H1 (cell line): Measurements from ENCODE around the gene ADSS1. TPM values are rescaled to one million over a fixed set of nuclear protein-coding genes. Genes with fewer than 3 reads are reported as not detected.

Source experiments
- CTCF ChIA-PET: fragments of 300-600 bp; sonication (Branson Sonifier 250); formaldehyde crosslinking; loops from one replicate; lab custom pipeline; 2021; ENCODE audit not compliant: partially characterized antibody; lab: Charles Lee
- POLR2A ChIA-PET: fragments of 300-600 bp; sonication (Branson Sonifier 250); formaldehyde crosslinking; loops from one replicate; lab custom pipeline; 2021; ENCODE audit warnings: inconsistent platforms; ENCODE audit not compliant: partially characterized antibody; lab: Charles Lee
- DNase-seq, 2 experiments: peaks; one replicate each; pipeline versions ENCODE4 v3.0.0 to v3.0.0-alpha.2; 2010 to 2022; ENCODE audit warnings: low spot score in 2 of 2, low read depth in 1 of 2, mixed read lengths in 1 of 2
- FAIRE-seq: peaks from 2 replicates; lab custom pipeline; 2011; peaks lifted over from hg19 to GRCh38; lab: Jason Lieb, UNC
- H2AFZ ChIP-seq: 2 replicates; pipeline ENCODE4 v1.8.1; 2012; ENCODE audit warnings: low read length, inconsistent platforms
- H2AK5ac ChIP-seq: 2 replicates; pipeline ENCODE4 v1.6.1; 2013; ENCODE audit warnings: low read depth, low read length
- H2BK120ac ChIP-seq: replicated peaks from 2 replicates; pipeline ENCODE3; 2013; ENCODE audit warnings: low read depth, low read length, inconsistent platforms
- H2BK12ac ChIP-seq: 2 replicates; pipeline ENCODE4 v1.6.1; 2013; ENCODE audit warnings: low read depth, low read length
- H2BK15ac ChIP-seq: 2 replicates; pipeline ENCODE4 v1.6.1; 2013; ENCODE audit warnings: low read length
- H2BK20ac ChIP-seq: 2 replicates; pipeline ENCODE4 v1.6.1; 2013; ENCODE audit warnings: low read length
- H2BK5ac ChIP-seq: 2 replicates; pipeline ENCODE4 v1.6.1; 2013; ENCODE audit warnings: low read depth, low read length
- H3K14ac ChIP-seq: 2 replicates; pipeline ENCODE4 v1.6.1; 2013; ENCODE audit warnings: inconsistent platforms; ENCODE audit not compliant: insufficient read length
- H3K18ac ChIP-seq: 2 replicates; pipeline ENCODE4 v1.6.1; 2013; ENCODE audit warnings: low read length; ENCODE audit errors: extremely low read depth
- H3K23ac ChIP-seq: 2 replicates; pipeline ENCODE4 v1.6.1; 2013; ENCODE audit warnings: inconsistent platforms; ENCODE audit not compliant: insufficient read length
- H3K23me2 ChIP-seq: 2 replicates; pipeline ENCODE4 v1.6.1; 2013; ENCODE audit warnings: low read depth, low read length
- H3K27ac ChIP-seq: 2 replicates; pipeline ENCODE4 v1.6.1; 2011; ENCODE audit warnings: low read depth, low read length, inconsistent platforms
- H3K27me3 ChIP-seq, 4 experiments: replicated peaks in 1 of 4; 1 replicate in 1 of 4; 2 replicates in 3 of 4; pipeline versions ENCODE4 v1.6.1 to v1.8.1; 2011 to 2013; ENCODE audit warnings: low read length in 3 of 4, mild to moderate bottlenecking in 3 of 4, inconsistent platforms in 2 of 4, mixed read lengths in 2 of 4, moderate library complexity in 1 of 4; ENCODE audit not compliant: control insufficient read depth in 3 of 4, insufficient read depth in 3 of 4; ENCODE audit errors: extremely low read depth in 1 of 4
- H3K36me3 ChIP-seq, 4 experiments: 2 replicates each; pipeline versions ENCODE4 v1.6.1 to v1.8.1; 2011 to 2013; ENCODE audit warnings: mild to moderate bottlenecking in 4 of 4, low read length in 3 of 4, moderate library complexity in 2 of 4, control low read depth in 1 of 4, inconsistent platforms in 1 of 4; ENCODE audit not compliant: insufficient read depth in 4 of 4, control insufficient read depth in 2 of 4
- H3K4ac ChIP-seq: replicated peaks from 2 replicates; pipeline ENCODE3; 2013; ENCODE audit warnings: low read length, low read depth, mixed read lengths, inconsistent platforms; ENCODE audit not compliant: insufficient read length
- H3K4me1 ChIP-seq, 4 experiments: replicated peaks in 1 of 4; 1 replicate in 1 of 4; 2 replicates in 3 of 4; pipeline versions ENCODE4 v1.6.1 to v1.8.1; 2011 to 2013; ENCODE audit warnings: low read length in 3 of 4, inconsistent platforms in 2 of 4, mixed read lengths in 1 of 4; ENCODE audit not compliant: insufficient read depth in 4 of 4, control insufficient read depth in 3 of 4
- H3K4me2 ChIP-seq, 2 experiments: 2 replicates each; pipeline versions ENCODE4 v1.6.1 to v1.8.1; 2011 to 2013; ENCODE audit warnings: low read depth in 2 of 2, low read length in 2 of 2, control low read depth in 1 of 2, inconsistent platforms in 1 of 2, mild to moderate bottlenecking in 1 of 2; ENCODE audit not compliant: insufficient read depth in 1 of 2
- H3K4me3 ChIP-seq, 4 experiments: fragments of 200-600, 300-600 bp in 1 of 4; sonication (generic), shearing (Covaris generic), sonication (Bioruptor Twin) in 1 of 4; 2 replicates each; pipeline versions ENCODE4 v1.5.1 to v1.8.1; 2011 to 2016; ENCODE audit warnings: low read length in 4 of 4, low read depth in 3 of 4, control low read depth in 2 of 4, inconsistent platforms in 2 of 4, mild to moderate bottlenecking in 2 of 4, mixed read lengths in 1 of 4, moderate library complexity in 1 of 4; ENCODE audit not compliant: insufficient read depth in 2 of 4; ENCODE audit errors: extremely low read depth in 1 of 4
- H3K56ac ChIP-seq: replicated peaks from 2 replicates; pipeline ENCODE3; 2013; ENCODE audit warnings: low read depth, mild to moderate bottlenecking, mixed read lengths, low read length, inconsistent platforms; ENCODE audit not compliant: insufficient read length
- H3K79me1 ChIP-seq: 2 replicates; pipeline ENCODE4 v1.6.1; 2013; ENCODE audit warnings: low read depth, low read length, control low read depth
- H3K79me2 ChIP-seq, 2 experiments: 2 replicates each; pipeline versions ENCODE4 v1.6.1 to v1.8.1; 2012 to 2013; ENCODE audit warnings: low read length in 2 of 2, mild to moderate bottlenecking in 2 of 2, inconsistent platforms in 1 of 2; ENCODE audit not compliant: insufficient read depth in 2 of 2, control insufficient read depth in 1 of 2
- H3K9ac ChIP-seq, 4 experiments: replicated peaks in 1 of 4; 1 replicate in 1 of 4; 2 replicates in 3 of 4; pipeline versions ENCODE4 v1.6.1 to v1.8.1; 2011 to 2013; ENCODE audit warnings: low read depth in 3 of 4, low read length in 3 of 4, control low read depth in 2 of 4, mild to moderate bottlenecking in 2 of 4, moderate library complexity in 2 of 4, inconsistent platforms in 1 of 4; ENCODE audit errors: extremely low read depth in 1 of 4
- H3K9me3 ChIP-seq, 2 experiments: 2 replicates each; pipeline versions ENCODE4 v1.6.1 to v1.8.1; 2012 to 2013; ENCODE audit warnings: mild to moderate bottlenecking in 2 of 2, moderate library complexity in 2 of 2, control low read depth in 1 of 2, inconsistent platforms in 1 of 2, low read depth in 1 of 2, low read length in 1 of 2, mixed read lengths in 1 of 2; ENCODE audit not compliant: insufficient read depth in 2 of 2
- H4K20me1 ChIP-seq, 2 experiments: replicated peaks in 1 of 2; 2 replicates each; pipeline versions ENCODE3 to v1.8.1; 2011 to 2013; ENCODE audit warnings: inconsistent platforms in 2 of 2, low read length in 2 of 2, mild to moderate bottlenecking in 1 of 2; ENCODE audit not compliant: insufficient read depth in 2 of 2, control insufficient read depth in 1 of 2
- H4K5ac ChIP-seq: 2 replicates; pipeline ENCODE4 v1.6.1; 2013; ENCODE audit warnings: low read length, low read depth, mixed read lengths, inconsistent platforms; ENCODE audit not compliant: insufficient read length
- H4K8ac ChIP-seq: 2 replicates; pipeline ENCODE4 v1.8.0; 2013; ENCODE audit warnings: mild to moderate bottlenecking, moderate library complexity, low read length, inconsistent platforms; ENCODE audit not compliant: insufficient read depth; ENCODE audit errors: extremely low read depth
- H4K91ac ChIP-seq: replicated peaks from 2 replicates; pipeline ENCODE3; 2013; ENCODE audit warnings: low read length, mixed read lengths, inconsistent platforms; ENCODE audit not compliant: insufficient read length
- CBX5 ChIP-seq: fragments of 300-800, 300-1000 bp; sonication (generic); IDR thresholded peaks from 2 replicates; pipeline ENCODE4 v1.7.1; 2016; ENCODE audit warnings: antibody characterized with exemption, low read length, low read depth
- EGR1 ChIP-seq: IDR thresholded peaks from 2 replicates; pipeline ENCODE4 v1.6.1; 2011; ENCODE audit warnings: low read depth, low read length, borderline replicate concordance
- NANOG ChIP-seq: IDR thresholded peaks from 2 replicates; pipeline ENCODE4 v1.6.1; 2011; ENCODE audit warnings: low read length, low read depth, mild to moderate bottlenecking, inconsistent platforms; ENCODE audit not compliant: insufficient read depth, poor library complexity, severe bottlenecking
- POLR2A ChIP-seq, 2 experiments: IDR thresholded peaks; 1 replicate in 1 of 2; 2 replicates in 1 of 2; pipeline ENCODE4 v1.6.1; 2011; ENCODE audit warnings: low read depth in 2 of 2, low read length in 2 of 2, mild to moderate bottlenecking in 2 of 2; ENCODE audit errors: control extremely low read depth in 1 of 2
- POU5F1 ChIP-seq: IDR thresholded peaks from 2 replicates; pipeline ENCODE4 v1.6.1; 2011; ENCODE audit warnings: low read depth, mild to moderate bottlenecking, low read length, moderate library complexity
- RBBP5 ChIP-seq: IDR thresholded peaks from 2 replicates; pipeline ENCODE4 v1.7.1; 2012; ENCODE audit warnings: low read depth, mild to moderate bottlenecking, inconsistent platforms, low read length, moderate library complexity, borderline replicate concordance
- RFX5 ChIP-seq: IDR thresholded peaks from 2 replicates; pipeline ENCODE4 v1.6.1; 2011; ENCODE audit warnings: low read depth, low read length, improper control_type of control experiment, borderline replicate concordance
- SP1 ChIP-seq: IDR thresholded peaks from 2 replicates; pipeline ENCODE4 v1.6.1; 2011; ENCODE audit warnings: low read depth, low read length
- TAF7 ChIP-seq: optimal IDR thresholded peaks from 2 replicates; pipeline ENCODE3; 2011; ENCODE audit warnings: low read depth, mild to moderate bottlenecking, inconsistent platforms, low read length, moderate library complexity, borderline replicate concordance
- TCF12 ChIP-seq: IDR thresholded peaks from 2 replicates; pipeline ENCODE4 v1.6.1; 2011; ENCODE audit warnings: low read depth, mild to moderate bottlenecking, low read length
- YY1 ChIP-seq: IDR thresholded peaks from 2 replicates; pipeline ENCODE4 v1.6.1; 2011; ENCODE audit warnings: low read depth, mild to moderate bottlenecking, low read length
- WGBS, 2 experiments: shearing (Covaris generic) in 1 of 2; methylation state at CpG; one replicate each; pipeline versions ENCODE4 v1.1.6 to v1.1.7; 2013 to 2015; ENCODE audit warnings: low lambda C conversion rate in 2 of 2, mixed read lengths in 2 of 2, inconsistent platforms in 1 of 2, low coverage in 1 of 2, missing lambda C conversion rate in 1 of 2; ENCODE audit not compliant: insufficient replicate concordance in 2 of 2, insufficient coverage in 1 of 2, insufficient read length in 1 of 2; ENCODE audit errors: extremely low coverage in 1 of 2, missing lambda C conversion rate in 1 of 2; 5-methylcytosine and 5-hydroxymethylcytosine counted together
- polyA plus RNA-seq, 7 experiments: library from polyadenylated mRNA; depleted of rRNA in 3 of 7; stranded (reverse) in 5 of 7; unstranded in 2 of 7; fragments of >200 nt in 5 of 7; fragments of 200-250 nt in 2 of 7; gene quantifications; 1 replicate in 5 of 7; 2 replicates in 1 of 7; 4 replicates in 1 of 7; pipeline versions ENCODE4 v1.2.1 to v1.2.3, GENCODE V29; 2011 to 2013; ENCODE audit warnings: missing spikeins in 2 of 7, mixed read lengths in 2 of 7
- total RNA-seq: library from RNA; stranded (reverse); fragmentation: NEBNext Ultra II Directional; extraction: Animal tissue kit (Norgen Biotek cat#: 25700); gene quantifications from 2 replicates; pipeline ENCODE4 v1.2.1, GENCODE V29; 2021
- TF ChIP-seq, protein P1 (sequence below): IDR thresholded peaks from 2 replicates; pipeline ENCODE4 v1.6.1; 2012; ENCODE audit warnings: inconsistent platforms
- TF ChIP-seq, protein P2 (sequence below): IDR thresholded peaks from 2 replicates; pipeline ENCODE4 v1.6.1; 2011; ENCODE audit warnings: low read depth, mild to moderate bottlenecking, low read length; ENCODE audit not compliant: insufficient read depth

The ADSS1 gene
- total and polyA plus RNA-seq, 2 of the 8 experiments (the other 6 are each of a cell fraction or from before 2014, with no cell fraction given), result 7.1 to 7.9 TPM

DNA sequence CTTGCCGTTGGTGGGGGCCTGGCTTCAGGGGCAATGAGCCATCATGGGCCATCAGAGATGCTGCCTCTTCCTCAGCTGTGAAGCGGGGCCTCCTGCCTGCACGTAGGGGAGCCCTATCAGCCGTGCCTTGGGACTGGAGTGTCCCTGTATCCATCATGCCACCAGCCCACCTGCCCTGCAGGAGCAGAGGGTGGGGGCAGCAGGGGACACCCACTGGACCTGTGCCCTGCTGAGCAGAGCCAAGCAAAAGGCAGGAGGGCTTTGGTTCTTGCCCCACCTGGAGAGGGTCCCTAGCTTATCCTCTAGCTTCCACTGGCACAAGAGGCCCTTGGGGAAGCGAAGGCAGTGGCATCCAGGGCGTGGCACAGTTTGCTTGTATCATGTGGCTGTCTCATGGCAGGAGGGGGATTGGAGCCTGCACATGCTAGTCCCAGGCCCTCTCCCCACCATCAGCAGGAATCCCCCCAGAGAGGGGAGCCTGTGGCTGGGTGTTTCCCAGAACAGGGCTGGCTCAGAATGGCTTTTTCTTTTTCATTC, 10.1 kb downstream of the ADSS1 start:
- Histone ChIP-seq H4K91ac (no peak overlapping the region), H3K4ac (no peak overlapping the region), H3K14ac (no peak overlapping the region), H2BK12ac (no peak overlapping the region), H3K4me2 (no peak overlapping the region), H4K20me1 (peaks cover 0 to 8% of the 10 kb centered on the region in 2 experiments), H3K36me3 (no peaks in the 10 kb centered on the region), H2AFZ (no peak overlapping the region), H3K23ac (no peak overlapping the region), H2BK20ac (no peak overlapping the region), H3K4me3 (no peak overlapping the region), H3K79me2 (no peaks in the 10 kb centered on the region), H3K56ac (no peak overlapping the region), H4K8ac (no peak overlapping the region), H3K79me1 (no peaks in the 10 kb centered on the region), H3K9ac (no peak overlapping the region), H3K4me1 (no peaks in the 10 kb centered on the region; a peak in 2 of 7 replicates), H2BK15ac (no peak overlapping the region), H3K27ac (no peak overlapping the region), H2BK5ac (no peak overlapping the region), H4K5ac (no peak overlapping the region), H3K9me3 (no peaks in the 10 kb centered on the region), H3K18ac (no peak overlapping the region), H3K23me2 (no peaks in the 10 kb centered on the region), H2BK120ac (no peak overlapping the region), H2AK5ac (no peak overlapping the region), H3K27me3 (peaks cover 0 to 5% (median 0%) of the 10 kb centered on the region in 4 experiments; a peak in 2 of 7 replicates)
- FAIRE-seq (no peak), DNase-seq (no peak)
- ChIA-PET POLR2A (interaction anchor here (0.6 to 2.4 kb wide), 4 partner anchors 11 to 234 kb away, joined by 3 to 11 read pairs (median 4); partner anchors contain the start of gene SIVA1), CTCF (interaction anchor here (1.0 to 4.6 kb wide), 6 partner anchors 8 to 70 kb away, joined by 3 to 18 read pairs (median 6); no protein-coding TSS in a partner anchor)
- whole genome bisulfite sequencing, 2 experiments, result 87% methylated on average over 6 of the region's 6 CpGs; no CpG with 5 or more reads in 1 of the 2 experiments
- no peak for TF ChIP-seq TAF7
- no peak for TF ChIP-seq NANOG
- no peak for TF ChIP-seq CBX5
- TF ChIP-seq RBBP5, result no peak
- TF ChIP-seq POU5F1, result no peak
- no peak for TF ChIP-seq TCF12
- no peak for TF ChIP-seq EGR1
- no peak for TF ChIP-seq YY1
- TF ChIP-seq, protein P1, sequence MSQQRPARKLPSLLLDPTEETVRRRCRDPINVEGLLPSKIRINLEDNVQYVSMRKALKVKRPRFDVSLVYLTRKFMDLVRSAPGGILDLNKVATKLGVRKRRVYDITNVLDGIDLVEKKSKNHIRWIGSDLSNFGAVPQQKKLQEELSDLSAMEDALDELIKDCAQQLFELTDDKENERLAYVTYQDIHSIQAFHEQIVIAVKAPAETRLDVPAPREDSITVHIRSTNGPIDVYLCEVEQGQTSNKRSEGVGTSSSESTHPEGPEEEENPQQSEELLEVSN, result no peak
- TF ChIP-seq, protein P2, sequence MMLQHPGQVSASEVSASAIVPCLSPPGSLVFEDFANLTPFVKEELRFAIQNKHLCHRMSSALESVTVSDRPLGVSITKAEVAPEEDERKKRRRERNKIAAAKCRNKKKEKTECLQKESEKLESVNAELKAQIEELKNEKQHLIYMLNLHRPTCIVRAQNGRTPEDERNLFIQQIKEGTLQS, result no peak
- TF ChIP-seq SP1, result no peak
- TF ChIP-seq RFX5, result no peak
- no peak for TF ChIP-seq POLR2A (IDR thresholded peaks at IDR 0.05; ENCODE audit: control extremely low read depth in 1 of 2, low read depth in 2 of 2, low read length in 2 of 2)
